CD4-positive, alpha-beta T cell treated with Interleukin-17A for 4 hours (primary cell): ENCODE data around the gene CHD9.

Source experiments
- DNase-seq: peaks from one replicate; pipeline ENCODE4 v3.0.0-alpha.2; 2020; ENCODE audit warnings: mixed read lengths

The CHD9 gene

DNA sequence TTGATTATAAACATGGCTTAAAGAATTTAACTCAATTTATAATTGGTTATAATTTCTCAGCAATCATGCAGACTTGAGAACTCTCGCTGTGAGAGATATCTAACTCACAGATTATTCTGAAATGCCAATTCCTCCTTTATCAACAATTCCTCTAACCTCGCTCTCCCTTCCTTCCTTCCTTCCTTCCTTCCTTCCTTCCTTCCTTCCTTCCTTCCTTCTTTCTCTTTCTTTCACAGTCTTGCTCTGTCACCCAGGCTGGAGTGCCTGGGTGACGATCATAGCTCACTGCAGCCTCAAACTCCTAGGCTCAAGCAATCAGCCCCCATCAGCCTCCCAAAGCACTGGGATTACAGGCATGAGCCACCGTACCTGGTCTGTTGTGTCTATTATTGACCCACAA, 42.4 kb downstream of the CHD9 start:
- DNase-seq: no peak

DNA sequence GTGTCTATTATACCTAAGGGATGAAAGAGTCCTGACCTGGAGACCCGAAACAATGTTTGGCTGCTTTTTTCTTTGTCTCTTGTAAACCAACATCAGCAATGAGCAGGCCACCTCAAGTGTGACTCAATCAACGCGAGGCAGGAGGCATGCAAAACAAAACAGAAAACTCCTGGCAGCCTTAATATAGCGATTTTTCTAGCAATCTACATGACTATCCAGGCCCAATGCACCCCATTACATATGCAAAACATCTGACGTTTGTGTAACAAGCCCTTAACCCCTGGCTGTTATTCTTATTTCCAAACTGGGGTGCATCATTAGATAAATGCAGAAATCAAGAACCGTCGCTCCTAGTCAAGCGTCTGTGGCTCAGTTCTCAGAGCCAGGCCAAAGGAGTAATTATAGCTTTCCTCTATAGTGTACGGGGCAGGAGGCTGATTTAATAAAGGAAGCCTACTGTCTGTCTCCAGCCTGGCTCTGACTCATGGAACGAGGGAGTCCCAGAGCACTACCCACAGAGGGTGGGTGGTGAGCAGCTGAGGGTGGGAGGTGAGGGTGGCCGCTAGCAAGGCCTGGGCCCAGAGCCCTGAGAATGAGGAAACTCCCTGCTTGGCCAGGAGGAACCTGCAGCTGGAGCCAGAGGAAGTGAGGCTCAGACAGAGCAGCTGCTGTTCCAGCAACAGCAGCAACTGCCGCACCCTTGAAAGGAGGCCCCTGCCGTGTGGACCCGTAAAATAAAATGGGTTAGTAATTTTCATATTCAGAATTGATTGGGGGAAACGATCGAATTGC, 43.9 kb downstream of the CHD9 start:
- peak; percentile 47 for DNase-seq

DNA sequence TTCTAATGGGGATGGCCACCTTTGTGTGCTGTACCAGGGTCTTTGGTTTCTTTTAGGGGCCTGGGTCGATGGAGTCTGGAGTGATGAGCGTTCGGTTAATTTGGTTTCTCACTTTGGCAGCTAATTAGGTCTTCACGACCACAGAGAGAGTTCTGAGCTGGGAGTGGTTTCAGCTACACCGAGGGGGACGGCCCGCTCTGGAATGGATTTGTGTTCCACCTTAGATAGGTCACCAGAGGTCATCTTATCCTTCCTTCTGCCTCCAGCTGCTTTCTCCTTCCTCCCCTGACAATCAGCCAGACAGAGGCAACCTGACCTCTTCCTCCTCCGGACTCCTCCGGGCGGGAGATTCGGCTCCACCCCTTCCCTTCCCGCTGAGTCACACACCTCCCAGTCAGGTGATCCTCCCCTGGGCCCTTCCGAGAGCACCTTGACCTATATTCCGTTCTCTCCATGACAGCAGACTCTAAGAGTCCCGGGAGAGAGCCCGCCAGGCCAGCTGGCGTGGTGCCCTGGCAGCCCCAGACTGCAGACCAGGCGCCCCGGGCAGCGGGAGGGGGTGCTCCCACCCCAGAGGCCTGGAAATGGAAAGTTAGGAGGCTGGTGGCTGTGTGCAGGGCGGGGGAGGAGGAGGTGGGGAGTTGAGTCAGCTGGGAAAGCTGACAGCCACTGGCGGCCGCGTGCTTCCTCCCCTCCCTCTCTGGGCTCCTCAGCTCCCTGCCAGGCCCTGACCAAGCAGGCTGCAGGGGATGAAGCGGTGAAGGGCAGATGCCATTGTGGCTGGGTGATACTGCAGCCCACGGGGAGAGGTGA, 44.7 kb downstream of the CHD9 start:
- peak; percentile 73 for DNase-seq

DNA sequence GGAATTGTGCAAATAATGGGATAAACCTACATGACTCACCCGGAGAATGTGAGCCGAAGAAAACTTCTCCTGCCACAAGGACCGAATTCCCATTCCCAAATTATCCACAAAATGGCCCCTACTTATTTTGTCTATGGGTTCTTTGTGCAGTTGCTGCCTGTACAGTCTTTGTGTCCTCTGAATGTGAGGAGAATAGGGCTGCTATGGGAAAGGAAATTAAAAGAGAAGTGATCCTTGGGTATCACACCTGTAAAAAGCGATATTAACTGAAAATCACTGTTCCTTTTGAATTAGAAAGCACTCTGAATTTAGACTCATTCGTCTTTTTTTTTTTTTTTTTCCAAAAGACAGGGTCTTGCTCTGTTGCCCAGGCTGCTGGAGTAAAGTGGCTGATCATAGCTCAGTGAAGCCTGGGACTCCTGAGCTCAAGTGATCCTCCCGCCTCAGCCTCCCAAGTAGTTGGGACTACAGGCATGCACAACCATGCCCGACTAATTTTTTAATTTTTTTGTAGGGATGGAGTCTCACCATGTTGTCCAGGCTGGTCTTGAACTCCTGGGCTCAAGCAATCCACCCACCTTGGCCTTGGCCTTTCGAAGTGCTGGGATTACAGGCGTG, 45.4 kb downstream of the CHD9 start:
- DNase-seq: no peak

DNA sequence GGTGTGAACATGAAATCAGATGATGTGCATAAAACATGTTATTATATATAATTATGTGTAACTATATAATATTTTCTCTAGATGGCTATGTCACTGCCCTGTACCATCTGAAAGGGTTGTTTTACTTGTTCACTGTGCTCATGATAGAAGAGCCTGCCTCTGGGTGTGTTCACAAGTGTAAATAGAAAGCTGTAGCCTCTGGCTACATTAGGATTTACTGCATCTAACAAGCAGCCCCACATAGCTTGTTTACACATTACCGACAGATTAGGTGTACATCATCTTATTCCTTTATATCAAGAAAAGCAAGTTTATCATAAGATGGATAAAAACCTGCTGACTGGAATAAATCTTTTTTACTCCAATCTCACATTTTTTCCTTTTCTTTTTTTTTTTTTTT, 46.1 kb downstream of the CHD9 start:
- DNase-seq: no peak

DNA sequence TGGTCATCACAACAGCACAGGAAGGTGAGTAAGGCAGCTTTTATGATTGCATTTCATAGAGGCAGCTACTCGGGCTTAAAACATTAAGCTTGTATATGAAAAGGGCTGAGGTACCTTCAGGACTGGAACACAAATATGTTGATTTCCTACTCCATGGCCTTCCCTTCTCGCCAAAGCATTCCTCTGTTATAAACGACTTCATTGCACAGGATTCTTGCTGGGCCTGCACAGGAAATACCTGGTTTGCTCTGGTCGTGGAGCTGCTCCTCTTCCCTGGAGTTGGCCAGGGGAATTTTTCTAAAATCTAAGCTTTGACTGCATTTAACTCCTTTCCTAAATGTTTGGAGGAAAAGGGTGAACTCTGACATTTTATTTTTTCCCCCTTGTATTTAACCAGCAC, 49.0 kb downstream of the CHD9 start:
- DNase-seq: no peak

DNA sequence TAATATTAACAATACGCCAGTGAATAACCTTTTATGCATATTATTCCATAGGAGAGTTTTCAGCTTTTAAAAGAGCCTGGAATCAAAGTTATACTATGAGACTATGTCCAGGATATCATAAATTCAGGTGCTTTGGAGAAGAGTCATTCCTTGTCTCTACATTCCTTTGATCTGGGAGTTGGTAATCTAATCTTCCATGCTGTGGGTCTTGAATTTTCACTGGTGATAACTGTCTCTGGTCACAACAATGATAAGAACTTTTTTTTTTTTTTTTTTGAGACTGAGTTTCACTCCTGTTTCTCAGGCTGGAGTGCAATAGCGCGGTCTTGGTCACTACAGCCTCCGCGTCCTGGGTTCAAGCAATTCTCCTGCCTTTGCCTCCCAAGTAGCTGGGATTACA, 50.8 kb downstream of the CHD9 start:
- DNase-seq: no peak

DNA sequence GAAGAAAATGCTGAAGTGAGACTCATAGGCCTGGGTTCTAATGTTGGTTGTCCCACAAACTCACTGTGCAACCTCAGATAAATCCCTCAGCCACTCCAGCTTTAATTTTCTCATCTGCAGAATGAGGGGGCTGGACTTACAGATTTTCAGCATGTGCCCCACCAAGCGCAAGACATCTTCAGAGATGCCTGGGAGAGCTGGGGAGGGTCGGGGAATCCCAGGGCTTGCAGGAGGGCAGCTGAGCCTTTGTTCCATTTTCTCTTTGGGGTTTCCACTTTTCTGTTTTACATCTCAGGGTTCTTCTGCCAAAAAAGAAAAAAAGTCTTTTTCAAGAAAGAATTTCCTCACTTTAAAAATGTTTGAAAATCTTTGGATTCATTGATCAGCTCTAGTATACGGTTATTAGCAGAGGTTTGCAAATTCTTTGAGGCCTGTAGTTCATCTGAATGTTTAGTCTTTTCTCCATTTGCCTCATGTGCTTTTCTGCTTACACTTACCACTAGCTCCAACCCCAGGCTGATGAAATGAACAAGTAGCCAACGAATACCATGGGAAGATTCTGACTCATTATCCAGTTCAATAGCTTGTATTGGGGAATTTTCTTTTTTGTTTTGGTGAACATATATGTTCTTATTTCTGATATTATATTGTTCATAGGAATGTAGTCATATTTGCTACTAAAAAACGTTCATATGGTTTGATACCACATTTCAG, 56.4 kb downstream of the CHD9 start:
- no peak for DNase-seq

DNA sequence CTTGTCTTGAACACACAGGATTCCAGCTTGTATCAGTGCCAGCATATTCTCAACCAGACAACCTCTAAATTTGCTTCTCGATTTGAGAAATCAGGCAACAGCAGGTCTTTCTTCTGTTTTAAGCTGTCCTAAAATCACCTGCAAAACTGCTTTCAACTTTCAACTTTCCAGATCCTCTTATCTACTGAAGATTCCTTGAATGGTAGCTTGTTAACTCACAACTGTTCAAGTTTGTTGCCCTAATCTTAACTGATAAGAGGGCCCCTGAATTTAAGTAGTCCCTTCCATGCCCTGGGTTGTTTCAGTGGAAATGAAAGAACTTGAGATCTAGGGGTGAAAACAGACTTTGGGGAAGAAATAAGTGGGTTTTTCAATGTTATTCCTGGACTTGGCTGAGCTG, 57.2 kb downstream of the CHD9 start:
- no peak for DNase-seq

DNA sequence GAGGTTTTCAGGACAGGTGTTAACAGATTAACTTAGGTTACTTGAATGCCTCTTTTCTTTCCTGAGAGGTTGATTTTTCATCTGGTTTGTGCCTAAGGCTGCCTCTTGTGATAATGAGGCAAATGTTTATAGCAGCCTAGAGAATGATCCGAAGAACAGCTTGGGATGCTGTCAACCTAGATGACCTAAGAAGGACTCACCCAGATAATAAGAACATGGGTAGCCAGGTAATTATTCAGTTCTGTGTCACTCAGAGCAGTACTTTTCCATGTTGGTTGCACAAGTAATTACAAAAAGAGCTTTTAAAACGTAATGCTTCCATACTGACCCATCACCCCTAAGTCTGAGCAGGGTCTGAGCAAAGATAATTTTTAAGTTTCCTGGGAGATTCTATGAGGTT, 60.3 kb downstream of the CHD9 start:
- no peak for DNase-seq

DNA sequence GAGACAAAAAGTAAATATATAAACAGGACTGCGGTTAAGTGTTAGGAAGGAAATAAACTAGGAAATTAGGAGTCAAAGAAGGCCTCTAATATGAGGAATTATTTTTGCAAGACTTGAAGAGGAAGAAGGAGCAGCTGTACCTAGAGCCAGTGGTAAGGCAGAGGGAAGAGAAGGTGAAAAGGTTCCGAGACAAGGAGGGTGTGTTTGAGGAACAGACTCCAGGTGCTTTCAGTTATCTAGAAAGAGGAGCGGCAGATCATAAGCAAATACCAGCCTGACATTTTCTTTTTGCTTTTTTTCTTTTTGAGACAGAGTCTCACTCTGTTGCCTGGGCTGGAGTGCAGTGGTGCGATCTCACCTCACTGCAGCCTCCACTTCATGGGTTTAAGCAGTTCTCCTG, 61.0 kb downstream of the CHD9 start:
- no peak for DNase-seq

DNA sequence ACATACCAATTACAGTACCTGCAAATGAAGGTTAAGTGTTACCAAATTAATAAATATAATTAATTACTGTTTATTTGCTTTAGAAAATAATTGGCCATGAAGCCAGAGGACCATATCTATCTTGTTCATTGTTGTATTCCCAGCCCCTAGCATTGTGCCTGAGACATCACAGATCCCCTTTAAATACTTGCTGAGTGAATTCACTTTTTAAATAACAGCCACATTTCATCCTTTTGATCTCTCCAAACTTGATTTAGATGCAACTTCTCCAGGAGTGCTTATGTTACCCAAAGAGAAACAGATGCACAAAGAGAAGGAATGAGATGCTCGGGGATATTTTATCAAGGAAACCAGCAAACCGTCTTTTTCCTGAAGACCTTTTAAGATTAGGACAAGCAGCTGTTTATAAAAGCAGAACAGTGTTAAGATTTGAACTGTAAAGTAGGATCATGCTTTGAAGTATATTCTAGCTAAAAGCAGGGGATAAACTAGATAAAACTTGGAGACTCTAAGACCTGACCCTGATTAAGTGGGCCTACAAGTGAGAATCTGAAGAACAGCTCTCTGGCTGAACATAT, 66.3 kb downstream of the CHD9 start:
- DNase-seq: no peak

DNA sequence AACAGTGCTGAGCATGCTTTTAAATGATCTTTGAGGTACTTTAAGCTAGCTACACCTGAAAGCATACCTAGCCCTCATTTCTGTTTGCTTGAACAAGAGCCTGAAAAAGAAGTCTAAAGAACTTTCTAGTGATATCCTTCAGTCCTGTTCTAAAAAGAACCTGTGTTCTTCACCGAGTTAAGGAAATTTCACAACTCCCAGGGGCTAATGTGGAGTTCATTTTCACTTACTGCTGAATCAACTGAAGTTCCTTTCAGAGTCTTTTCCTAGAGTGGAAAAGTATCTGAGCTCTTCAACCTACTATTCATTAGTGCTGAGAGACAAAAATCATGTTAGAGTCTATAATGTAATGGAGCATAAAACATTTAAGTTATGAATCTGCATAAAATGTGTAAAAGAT, 66.9 kb downstream of the CHD9 start:
- no peak for DNase-seq

DNA sequence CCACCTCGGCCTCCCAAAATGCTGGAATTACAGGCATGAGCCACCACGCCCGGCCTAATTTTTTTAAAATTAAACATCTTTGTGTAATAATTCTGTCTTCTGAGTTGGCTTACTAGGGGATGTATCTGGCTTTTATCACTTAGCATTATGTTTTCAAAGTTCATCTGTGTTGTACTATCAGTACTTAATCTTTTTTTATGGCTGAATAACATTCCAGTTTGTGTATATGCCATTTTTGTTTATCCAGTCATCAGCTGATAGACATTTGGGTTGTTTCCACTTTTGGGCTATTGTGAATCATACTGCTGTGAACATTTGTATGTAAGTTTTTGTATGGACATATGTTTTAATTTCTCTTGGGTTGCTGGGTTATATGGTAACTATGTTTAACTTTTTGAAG, 69.0 kb downstream of the CHD9 start:
- DNase-seq: no peak

DNA sequence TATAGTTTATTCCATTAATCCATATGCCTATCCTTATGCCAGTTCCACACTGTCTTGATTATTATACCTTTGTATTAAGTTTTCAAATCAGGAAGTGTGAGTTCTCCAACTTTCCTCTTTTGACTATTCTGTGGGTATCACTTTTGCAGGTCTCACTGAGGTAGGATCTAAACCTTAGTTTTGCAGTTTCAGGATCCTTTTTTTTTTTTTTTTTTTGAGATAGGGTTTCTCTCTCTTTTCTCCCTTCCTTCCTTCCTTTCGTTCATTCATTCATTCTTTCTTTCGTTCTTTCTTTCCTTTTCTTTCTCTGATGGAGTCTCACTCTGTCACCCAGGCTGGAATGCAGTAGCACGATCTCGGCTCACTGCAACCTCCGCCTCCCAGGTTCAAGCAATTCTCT, 71.6 kb downstream of the CHD9 start:
- no peak for DNase-seq

DNA sequence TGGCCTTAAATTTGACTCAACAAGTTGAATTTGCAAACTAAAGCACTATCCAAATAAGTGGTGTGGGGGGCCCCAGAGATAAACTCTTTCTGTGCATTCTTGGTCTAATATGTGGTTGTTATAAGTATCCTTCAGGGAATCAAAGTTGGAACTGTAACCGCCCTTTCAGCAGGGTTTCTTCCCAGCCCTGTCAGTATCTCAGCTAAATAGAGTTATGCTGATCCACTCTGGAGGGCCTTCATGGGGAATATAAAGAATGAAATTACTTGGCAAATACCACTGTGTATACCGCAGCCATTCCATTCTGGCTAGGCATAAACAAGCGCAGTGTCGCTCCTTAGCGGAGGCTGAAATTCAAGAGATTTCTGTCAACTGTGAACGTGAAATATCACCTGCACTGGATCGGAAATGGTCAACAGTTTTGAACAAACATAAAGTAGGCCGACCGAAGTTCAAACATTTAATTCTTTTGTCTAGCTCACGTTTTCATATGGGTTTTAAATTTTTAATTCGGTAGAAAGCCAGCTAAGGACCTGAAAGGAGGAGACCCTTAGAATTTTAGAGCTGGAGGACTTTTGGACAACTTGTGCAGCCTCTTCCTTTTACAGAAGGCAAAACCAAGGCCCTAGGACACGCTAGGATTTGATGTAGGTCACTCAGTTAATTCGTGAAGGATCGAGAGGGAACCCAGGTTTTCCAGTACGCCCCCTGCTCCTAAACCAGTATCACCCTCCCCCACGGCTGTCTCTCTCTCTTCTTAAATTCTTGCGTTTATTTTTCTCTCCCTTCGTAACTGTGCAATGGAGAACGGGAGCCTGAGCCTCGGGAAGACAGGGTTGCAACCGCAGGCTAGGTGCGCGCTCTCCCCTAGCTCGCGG, 74.7 kb downstream of the CHD9 start:
- no peak for DNase-seq

DNA sequence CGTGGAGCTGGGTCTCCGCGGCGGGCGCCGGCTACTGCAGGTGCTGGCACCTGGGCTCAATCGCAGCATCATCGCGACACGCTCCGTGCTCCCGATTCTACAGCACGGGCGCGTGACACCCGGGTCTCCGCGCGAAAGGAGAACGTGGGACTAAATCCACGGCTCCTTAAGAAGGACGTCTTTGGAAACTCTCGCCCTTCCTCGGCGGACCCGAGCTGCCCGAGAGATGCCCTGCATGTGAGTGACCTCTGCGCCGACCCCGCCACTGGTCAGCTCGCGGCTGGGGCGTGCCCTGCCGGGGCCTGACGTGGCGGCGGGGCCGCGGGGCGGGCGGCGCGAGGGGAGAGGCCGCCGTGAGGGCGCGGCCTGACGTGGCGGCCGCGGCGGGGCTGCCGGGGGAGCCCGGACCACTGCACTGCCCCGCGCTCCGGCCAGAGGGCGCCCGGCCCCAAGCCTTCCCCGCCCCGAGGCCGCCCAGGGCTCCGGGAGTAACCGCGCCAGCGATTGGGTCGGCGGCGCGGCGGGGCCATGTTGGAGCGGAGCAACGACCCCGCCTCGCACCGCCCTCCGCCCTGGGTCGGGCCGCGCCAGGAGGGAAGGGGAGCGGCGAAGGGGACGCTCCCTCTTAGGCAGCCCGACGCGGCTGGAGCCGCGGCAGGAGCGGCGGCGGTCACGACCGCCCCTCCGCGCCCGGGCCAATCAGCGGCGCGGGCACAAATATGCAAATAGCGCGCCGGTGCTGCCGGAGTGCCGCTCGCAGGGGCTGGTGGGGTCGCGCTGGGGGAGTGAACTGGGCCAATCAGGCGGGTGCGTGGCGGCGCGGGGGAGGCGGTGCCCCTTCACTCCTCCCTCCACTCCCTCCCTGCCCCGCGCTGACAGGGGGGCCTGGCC, 75.6 kb downstream of the CHD9 start:
- DNase-seq: peak; percentile 96

DNA sequence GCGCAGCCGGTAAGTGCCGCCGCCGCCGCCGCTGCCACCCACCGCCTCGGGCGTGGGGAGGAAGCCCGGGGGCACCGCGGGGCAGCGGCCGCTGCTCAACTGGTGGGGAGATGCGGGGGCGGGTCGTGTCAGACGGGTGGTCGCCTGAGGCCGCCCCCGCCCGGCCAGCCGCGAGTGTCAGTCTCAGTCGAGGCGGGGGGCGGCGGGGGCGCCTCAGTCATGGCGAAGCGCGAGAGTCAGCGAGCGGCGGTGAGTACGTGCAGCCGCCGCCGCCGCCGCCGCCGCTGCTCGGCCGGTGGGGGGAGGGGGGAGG, 76.2 kb downstream of the CHD9 start:
- DNase-seq: no peak

DNA sequence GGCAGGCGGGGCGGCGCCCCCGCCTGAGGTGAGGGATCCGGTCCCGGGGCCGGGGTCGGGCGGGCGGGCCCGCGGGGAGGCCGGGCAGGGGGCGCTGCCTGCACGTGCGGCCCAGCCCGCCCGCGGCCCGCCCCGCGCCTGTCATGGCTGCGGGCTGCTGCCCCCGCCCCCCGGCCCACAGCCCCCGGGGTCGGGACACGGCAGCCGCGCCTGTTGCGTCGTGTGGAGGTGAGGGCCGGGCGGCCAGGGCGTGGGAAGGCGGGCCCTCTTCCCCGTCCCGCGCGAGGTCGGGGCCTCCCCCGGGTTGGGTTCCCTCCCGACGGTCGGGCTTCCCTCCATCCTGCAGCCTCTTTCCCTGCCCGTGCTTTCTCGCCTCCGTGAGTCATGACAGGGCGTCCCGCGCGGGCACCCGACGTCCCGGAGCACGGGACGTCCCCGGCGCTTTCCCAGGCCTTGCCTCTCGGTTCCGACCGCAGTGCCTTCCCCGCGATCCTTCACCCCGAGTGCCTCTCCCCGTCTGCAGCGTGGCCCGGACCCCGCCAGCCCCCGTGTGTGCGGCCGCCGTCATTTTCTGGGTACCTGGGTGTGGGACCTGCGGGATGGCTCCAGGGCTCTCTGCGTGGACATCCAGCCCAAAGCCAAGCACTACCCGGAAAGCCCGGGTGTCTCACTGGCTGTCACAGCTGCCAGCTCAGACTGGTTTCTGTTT, 76.7 kb downstream of the CHD9 start:
- peak; percentile 60 for DNase-seq

DNA sequence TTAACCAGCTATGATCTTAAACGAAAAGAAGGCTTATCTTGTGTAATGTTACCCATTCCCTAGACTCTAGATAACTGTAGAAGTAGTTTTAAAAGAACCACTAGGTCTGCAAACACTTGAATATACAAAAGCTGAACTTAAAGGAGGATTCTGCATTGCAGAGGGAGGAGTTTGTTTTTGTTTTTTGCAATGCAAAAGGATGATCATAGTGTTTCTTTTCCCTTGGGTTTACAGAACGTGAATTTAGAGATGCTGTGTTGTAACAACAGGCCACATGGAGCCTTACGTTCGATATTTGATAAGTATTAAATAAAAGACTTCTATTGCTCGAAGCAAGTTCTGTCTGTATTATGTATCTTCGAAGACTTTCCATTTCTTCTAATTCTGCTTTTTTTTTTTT, 77.6 kb downstream of the CHD9 start:
- DNase-seq: no peak
